Fibroblast of lung (primary cell): ENCODE measurements around the gene PYURF. TPM values are rescaled to one million over a fixed set of nuclear protein-coding genes. Genes with fewer than 3 reads are reported as not detected.

Experiments
- DNase-seq, 2 donors: peaks; one replicate each; pipeline versions ENCODE4 v3.0.0 to v3.0.0-alpha.2; 2010; ENCODE audit warnings: low read depth in 2 of 2
- H2AFZ ChIP-seq: 2 replicates; pipeline ENCODE4 v1.5.1; 2012; ENCODE audit warnings: low read length, control low read depth, inconsistent platforms
- H3K27ac ChIP-seq: 2 replicates; pipeline ENCODE4 v1.5.1; 2011; ENCODE audit warnings: low read length, control low read depth; ENCODE audit not compliant: insufficient read depth
- H3K27me3 ChIP-seq: 2 replicates; pipeline ENCODE4 v1.5.1; 2011; ENCODE audit warnings: mild to moderate bottlenecking, low read length; ENCODE audit not compliant: control insufficient read depth, insufficient read depth
- H3K36me3 ChIP-seq: 2 replicates; pipeline ENCODE4 v1.5.1; 2011; ENCODE audit warnings: low read length; ENCODE audit not compliant: control insufficient read depth, insufficient read depth
- H3K4me1 ChIP-seq: 2 replicates; pipeline ENCODE4 v1.5.1; 2011; ENCODE audit warnings: low read length; ENCODE audit not compliant: control insufficient read depth, insufficient read depth; ENCODE audit errors: extremely low read depth
- H3K4me2 ChIP-seq: 2 replicates; pipeline ENCODE4 v1.5.1; 2011; ENCODE audit warnings: low read length, control low read depth; ENCODE audit not compliant: insufficient read depth; ENCODE audit errors: extremely low read depth
- H3K4me3 ChIP-seq, 4 experiments: fragments of 200-600 bp in 1 of 4; sonication (generic) in 1 of 4; replicated peaks in 1 of 4; 2 replicates each; pipeline ENCODE4 v1.5.1; 2011 to 2016; ENCODE audit warnings: low read length in 4 of 4, low read depth in 3 of 4, mild to moderate bottlenecking in 3 of 4, control low read depth in 2 of 4, inconsistent platforms in 1 of 4, mixed read lengths in 1 of 4; ENCODE audit not compliant: insufficient read depth in 1 of 4; ENCODE audit errors: control extremely low read depth in 1 of 4
- H3K79me2 ChIP-seq: 2 replicates; pipeline ENCODE4 v1.5.1; 2012; ENCODE audit warnings: mild to moderate bottlenecking, low read length, inconsistent platforms; ENCODE audit not compliant: control insufficient read depth, insufficient read depth
- H3K9ac ChIP-seq: 2 replicates; pipeline ENCODE4 v1.5.1; 2011; ENCODE audit warnings: mild to moderate bottlenecking, low read length, control low read depth; ENCODE audit not compliant: insufficient read depth
- H3K9me3 ChIP-seq: 2 replicates; pipeline ENCODE4 v1.5.1; 2012; ENCODE audit warnings: low read depth, low read length; ENCODE audit not compliant: control insufficient read depth, insufficient read depth
- H4K20me1 ChIP-seq: 2 replicates; pipeline ENCODE4 v1.5.1; 2011; ENCODE audit warnings: low read length; ENCODE audit not compliant: control insufficient read depth, insufficient read depth; ENCODE audit errors: extremely low read depth
- EZH2 ChIP-seq: IDR thresholded peaks from 2 replicates; pipeline ENCODE4 v1.5.1; 2012; ENCODE audit warnings: low read length, control low read depth, mild to moderate bottlenecking; ENCODE audit errors: missing control alignments
- polyA plus RNA-seq, 2 donors: library from polyadenylated mRNA; depleted of rRNA in 1 of 2; stranded (reverse) in 1 of 2; unstranded in 1 of 2; fragments of >200 nt; gene quantifications; 2 replicates each; pipeline ENCODE4 v1.2.1, GENCODE V29; 2011 to 2012; ENCODE audit warnings: missing spikeins in 1 of 2
- total RNA-seq: library from RNA; depleted of rRNA; stranded (reverse); fragments of >200 nt; gene quantifications from 2 replicates; pipeline ENCODE4 v1.2.1, GENCODE V29; 2014
- TF ChIP-seq, protein P1 (sequence below), 2 donors: IDR thresholded peaks in 1 of 2; conservative IDR thresholded peaks in 1 of 2; 1 replicate in 1 of 2; 2 replicates in 1 of 2; pipeline ENCODE4 v1.5.1; 2011 to 2012; ENCODE audit warnings: low read length in 2 of 2, control low read depth in 1 of 2, inconsistent platforms in 1 of 2, low read depth in 1 of 2, mild to moderate bottlenecking in 1 of 2

Gene PYURF
- total and polyA plus RNA-seq, 2 donors (not counting 1 experiment from before 2014, with no cell fraction given), result 91.3 to 102 TPM

DNA sequence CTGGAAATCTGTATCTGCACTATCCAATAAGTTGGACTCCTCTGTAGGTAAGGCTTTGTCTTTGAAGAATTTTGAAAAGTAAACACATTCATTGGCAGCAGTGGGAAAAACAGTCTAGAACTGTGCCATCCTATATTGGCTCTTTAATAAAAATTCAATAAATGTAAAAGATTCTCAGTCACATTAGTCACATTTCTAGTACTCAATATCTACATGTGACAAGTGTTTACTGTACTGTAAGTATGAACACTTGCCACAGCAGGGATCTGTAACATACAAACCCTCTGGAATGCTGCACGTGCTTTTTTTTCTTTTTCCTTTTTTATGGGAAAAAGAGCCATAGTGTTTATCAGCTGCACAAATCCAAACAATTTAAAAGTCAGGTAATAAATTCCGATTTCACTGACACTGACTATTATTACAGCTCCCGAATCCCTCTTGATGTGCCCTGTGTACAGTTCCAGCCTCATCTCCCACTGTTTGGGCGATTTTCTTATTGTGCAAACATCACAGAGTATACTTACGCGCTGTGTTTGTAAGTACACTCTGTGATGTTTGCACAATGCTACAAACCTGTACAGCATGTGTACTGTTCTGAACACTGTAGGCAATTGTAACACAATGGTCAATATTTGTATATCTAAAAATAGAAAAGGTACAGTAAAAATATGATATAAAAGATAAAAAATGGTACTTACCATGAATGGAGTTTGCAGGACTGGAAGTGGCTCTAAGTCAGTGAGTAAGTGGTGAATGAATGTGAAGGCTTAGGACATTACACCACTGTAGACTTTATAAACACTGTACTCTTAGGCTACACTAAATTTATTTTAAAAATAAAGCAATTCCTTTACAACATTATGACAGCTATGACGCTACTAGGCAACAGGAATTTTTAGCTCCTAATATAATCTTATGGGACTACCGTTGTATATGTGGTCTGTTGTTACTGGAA lies 8.7 kb downstream of the PYURF start:
- H2AFZ ChIP-seq, result no peak overlapping the region
- H3K27ac ChIP-seq, result no peak overlapping the region
- H3K36me3 ChIP-seq, result no peaks in the 10 kb centered on the region
- no peak overlapping the region for H3K4me2 ChIP-seq
- no peak overlapping the region for H3K9ac ChIP-seq
- no peaks in the 10 kb centered on the region for H3K27me3 ChIP-seq
- no peak overlapping the region for H3K4me3 ChIP-seq
- no peaks in the 10 kb centered on the region for H3K4me1 ChIP-seq
- H3K79me2 ChIP-seq, result no peaks in the 10 kb centered on the region
- H3K9me3 ChIP-seq, result no peaks in the 10 kb centered on the region
- no peak for DNase-seq
- TF ChIP-seq, protein P1, sequence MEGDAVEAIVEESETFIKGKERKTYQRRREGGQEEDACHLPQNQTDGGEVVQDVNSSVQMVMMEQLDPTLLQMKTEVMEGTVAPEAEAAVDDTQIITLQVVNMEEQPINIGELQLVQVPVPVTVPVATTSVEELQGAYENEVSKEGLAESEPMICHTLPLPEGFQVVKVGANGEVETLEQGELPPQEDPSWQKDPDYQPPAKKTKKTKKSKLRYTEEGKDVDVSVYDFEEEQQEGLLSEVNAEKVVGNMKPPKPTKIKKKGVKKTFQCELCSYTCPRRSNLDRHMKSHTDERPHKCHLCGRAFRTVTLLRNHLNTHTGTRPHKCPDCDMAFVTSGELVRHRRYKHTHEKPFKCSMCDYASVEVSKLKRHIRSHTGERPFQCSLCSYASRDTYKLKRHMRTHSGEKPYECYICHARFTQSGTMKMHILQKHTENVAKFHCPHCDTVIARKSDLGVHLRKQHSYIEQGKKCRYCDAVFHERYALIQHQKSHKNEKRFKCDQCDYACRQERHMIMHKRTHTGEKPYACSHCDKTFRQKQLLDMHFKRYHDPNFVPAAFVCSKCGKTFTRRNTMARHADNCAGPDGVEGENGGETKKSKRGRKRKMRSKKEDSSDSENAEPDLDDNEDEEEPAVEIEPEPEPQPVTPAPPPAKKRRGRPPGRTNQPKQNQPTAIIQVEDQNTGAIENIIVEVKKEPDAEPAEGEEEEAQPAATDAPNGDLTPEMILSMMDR (conservative IDR thresholded peaks at IDR 0.05 in 1 of 2, IDR thresholded peaks at IDR 0.05 in 1 of 2; ENCODE audit: low read depth in 1 of 2, low read length in 2 of 2), result no peak
- TF ChIP-seq EZH2, result no peak
- no peaks in the 10 kb centered on the region for H4K20me1 ChIP-seq

DNA sequence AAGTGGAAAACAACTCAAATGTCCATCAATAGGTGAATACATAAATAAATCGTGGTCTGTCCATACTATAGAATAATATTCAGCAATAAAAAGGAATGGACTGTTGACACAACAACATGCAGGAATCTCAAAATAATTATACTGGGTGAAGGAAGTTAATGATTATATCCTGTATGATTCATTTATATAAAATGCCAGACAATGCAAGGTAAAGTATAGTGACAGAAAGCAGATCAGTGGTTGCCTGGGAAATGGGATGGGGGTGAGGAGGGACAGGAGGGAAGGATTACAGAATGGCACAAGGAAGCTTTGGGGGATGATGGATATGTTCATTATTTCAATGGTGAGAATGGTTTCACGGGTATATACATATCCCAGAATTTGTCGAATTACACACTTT lies 12.3 kb downstream of the PYURF start:
- TF ChIP-seq, protein P1 (conservative IDR thresholded peaks at IDR 0.05 in 1 of 2, IDR thresholded peaks at IDR 0.05 in 1 of 2; ENCODE audit: low read depth in 1 of 2, low read length in 2 of 2), result no peak
- TF ChIP-seq EZH2, result no peak
- H3K36me3 ChIP-seq, result no peaks in the 10 kb centered on the region
- DNase-seq, result no peak

GRCh38 chr4:88503344-88503743 lies 20.2 kb downstream of the PYURF start:
- Histone ChIP-seq H3K27ac (no peak overlapping the region), H3K36me3 (no peaks in the 10 kb centered on the region), H4K20me1 (no peaks in the 10 kb centered on the region), H3K4me1 (no peaks in the 10 kb centered on the region), H3K9ac (no peak overlapping the region), H3K4me2 (no peak overlapping the region), H3K27me3 (no peaks in the 10 kb centered on the region), H3K4me3 (no peak overlapping the region), H2AFZ (no peak overlapping the region), H3K9me3 (no peaks in the 10 kb centered on the region), H3K79me2 (no peaks in the 10 kb centered on the region)
- no peak for DNase-seq
- TF ChIP-seq, protein P1 (conservative IDR thresholded peaks at IDR 0.05 in 1 of 2, IDR thresholded peaks at IDR 0.05 in 1 of 2; ENCODE audit: low read depth in 1 of 2, low read length in 2 of 2), result no peak
- TF ChIP-seq EZH2, result no peak

More for the DNA sequence above, 12.3 kb downstream of the PYURF start:
- Histone ChIP-seq H3K4me2 (no peak overlapping the region), H3K9me3 (no peaks in the 10 kb centered on the region), H3K27me3 (no peaks in the 10 kb centered on the region), H4K20me1 (no peaks in the 10 kb centered on the region), H3K4me1 (no peaks in the 10 kb centered on the region), H3K4me3 (no peak overlapping the region), H3K27ac (no peak overlapping the region), H3K9ac (no peak overlapping the region), H3K79me2 (no peaks in the 10 kb centered on the region), H2AFZ (no peak overlapping the region)
